HG02943 (cell line): ENCODE measurements around the gene CERS1.
"Not testable (repeated sequence)": the region's sequence is repeated elsewhere in the genome, so short reads cannot be mapped to it uniquely, and the experiment has no call there.

Source experiments
- ATAC-seq: cut with Tn5 transposase; IDR thresholded peaks from one replicate; pipeline ENCODE4 v1.9.1; 2021; ENCODE audit warnings: mild to moderate bottlenecking, low read depth, moderate library complexity; ENCODE audit not compliant: unreplicated experiment

CERS1 gene

DNA sequence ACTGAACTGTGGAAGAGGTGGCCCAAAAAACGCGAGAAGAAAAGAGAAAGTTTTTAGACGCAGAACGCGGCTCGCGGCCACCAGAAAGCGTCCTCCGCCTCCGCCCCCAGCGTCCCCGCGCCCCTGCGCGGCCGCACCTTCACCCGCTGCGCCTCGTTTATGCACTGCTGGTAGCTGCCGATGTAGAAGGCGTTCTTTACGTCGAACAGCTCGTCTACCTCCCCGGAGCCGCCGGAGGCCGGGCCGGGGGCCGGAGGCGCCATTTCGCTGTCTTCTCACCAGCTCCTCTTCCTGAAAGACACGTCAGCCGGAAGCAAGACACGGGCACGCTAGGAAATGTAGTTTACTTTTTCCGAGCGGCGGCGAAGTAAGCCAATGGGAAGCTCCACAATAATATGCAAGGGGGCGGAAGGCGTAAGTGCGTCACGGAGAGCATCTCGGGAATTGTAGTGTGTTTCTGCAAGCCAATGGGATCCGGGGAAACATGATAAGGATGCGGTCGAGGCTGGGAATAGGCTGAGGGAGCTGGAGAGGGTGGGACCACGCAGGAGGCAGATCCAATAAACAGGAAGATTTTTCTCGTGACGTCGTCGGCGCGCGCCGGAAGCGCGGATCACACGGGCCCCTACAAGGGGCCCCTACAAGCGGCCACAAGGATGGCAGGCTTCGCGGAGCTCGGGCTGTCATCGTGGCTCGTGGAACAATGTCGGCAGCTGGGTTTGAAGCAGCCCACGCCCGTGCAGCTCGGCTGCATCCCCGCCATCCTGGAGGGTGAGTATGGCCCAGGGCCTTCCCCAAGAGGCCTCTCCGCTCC is 23.3 kb upstream of the CERS1 start, which contains the start of the genes COPE and DDX49:
Gene COPE (minus strand): TSS at position 302 of the 814 bp plus-strand sequence. CDS start 39 bp downstream, at position 263.
Gene DDX49 (plus strand): TSS at position 630 of the 814 bp plus-strand sequence. CDS start 27 bp downstream, at position 657.
- ATAC-seq, result peak; percentile 91

- ATAC-seq, result not testable (repeated sequence)
These were observed 21.6 kb upstream of the CERS1 start for GRCh38 chr19:18917593-18917992.

- no peak for ATAC-seq
These were observed 19.7 kb upstream of the CERS1 start for GRCh38 chr19:18915639-18916038.

DNA sequence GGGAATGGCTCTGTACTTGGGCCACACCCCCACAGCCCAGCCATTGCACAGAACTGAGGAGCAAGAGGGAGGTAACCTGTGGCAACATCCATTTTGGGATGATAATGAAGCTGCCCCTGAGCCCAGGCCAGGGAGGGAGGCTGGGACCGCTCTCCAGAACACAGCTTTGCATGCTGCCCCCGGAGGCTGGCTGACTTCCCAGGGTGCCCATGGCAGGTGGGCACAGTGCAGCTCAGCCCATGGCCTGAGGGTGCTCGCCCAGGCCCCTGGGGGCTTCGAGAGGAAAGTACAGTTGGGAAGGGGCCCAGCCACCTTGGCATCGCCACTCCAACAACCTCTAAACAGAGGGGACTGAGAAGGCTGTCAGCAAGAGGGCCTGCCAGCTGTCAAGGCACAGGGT is 17.5 kb upstream of the CERS1 start:
- no peak for ATAC-seq

GRCh38 chr19:18912933-18913332 is 17.0 kb upstream of the CERS1 start:
- ATAC-seq, result no peak

DNA sequence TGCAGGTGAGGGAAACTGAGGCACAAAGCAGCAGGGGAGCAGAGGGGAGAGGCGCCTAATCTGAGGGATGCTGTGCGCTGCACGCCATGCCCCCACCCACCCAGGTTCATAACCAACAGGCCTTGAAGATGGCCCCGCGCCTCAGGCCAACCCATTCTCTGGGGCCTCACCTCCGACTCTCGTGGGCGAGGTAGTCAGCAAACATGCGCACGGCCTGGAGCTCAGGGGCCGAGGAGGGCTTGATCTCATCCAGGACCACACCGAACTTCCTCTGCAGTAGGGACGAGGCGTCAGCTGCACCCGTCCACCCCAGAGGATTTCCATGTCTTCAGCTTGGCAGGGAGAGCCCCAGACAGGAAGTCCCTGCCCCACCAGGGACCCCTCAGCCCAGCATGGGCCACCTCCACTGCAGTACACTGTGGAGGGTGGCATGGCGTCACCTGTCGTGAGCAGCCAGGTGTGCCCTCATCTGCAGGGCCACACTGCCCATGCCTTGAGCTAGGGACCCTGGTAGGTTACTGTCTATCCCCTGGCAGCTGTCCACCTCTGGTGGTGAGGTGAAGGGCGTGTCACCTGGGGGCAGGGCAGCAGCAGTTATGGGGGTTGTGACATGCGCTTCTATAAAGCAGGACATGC is 15.0 kb upstream of the CERS1 start:
- no peak for ATAC-seq

- ATAC-seq, result no peak
These were observed 14.1 kb upstream of the CERS1 start for GRCh38 chr19:18910010-18910409.

GRCh38 chr19:18908917-18909619 is 13.1 kb upstream of the CERS1 start:
- ATAC-seq, result no peak

- no peak for ATAC-seq
These were observed 10.9 kb upstream of the CERS1 start for GRCh38 chr19:18906605-18907519.

GRCh38 chr19:18905513-18906236 is 9.7 kb upstream of the CERS1 start:
- ATAC-seq, result no peak

DNA sequence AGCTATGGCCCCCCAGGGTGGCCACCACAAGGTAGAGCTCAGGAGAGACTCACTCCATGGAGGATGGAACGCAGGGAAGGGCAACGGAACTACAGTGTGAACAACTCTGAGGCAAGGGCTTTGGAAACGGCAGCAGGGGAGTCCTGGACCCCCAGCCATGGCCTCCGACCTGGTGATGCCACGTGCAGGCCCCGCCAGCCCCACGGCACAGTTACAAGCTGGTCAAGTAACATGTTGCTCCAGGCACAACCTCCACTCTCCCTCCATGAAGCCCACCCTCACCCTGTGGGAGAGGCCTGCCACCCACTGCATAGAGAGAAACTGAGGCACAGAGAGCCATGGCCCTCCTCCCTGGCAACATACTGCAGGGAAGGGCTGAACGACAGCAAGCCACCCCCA is 9.1 kb upstream of the CERS1 start:
- no peak for ATAC-seq

- no peak for ATAC-seq
These were observed 8.5 kb upstream of the CERS1 start for GRCh38 chr19:18904334-18905057.

DNA sequence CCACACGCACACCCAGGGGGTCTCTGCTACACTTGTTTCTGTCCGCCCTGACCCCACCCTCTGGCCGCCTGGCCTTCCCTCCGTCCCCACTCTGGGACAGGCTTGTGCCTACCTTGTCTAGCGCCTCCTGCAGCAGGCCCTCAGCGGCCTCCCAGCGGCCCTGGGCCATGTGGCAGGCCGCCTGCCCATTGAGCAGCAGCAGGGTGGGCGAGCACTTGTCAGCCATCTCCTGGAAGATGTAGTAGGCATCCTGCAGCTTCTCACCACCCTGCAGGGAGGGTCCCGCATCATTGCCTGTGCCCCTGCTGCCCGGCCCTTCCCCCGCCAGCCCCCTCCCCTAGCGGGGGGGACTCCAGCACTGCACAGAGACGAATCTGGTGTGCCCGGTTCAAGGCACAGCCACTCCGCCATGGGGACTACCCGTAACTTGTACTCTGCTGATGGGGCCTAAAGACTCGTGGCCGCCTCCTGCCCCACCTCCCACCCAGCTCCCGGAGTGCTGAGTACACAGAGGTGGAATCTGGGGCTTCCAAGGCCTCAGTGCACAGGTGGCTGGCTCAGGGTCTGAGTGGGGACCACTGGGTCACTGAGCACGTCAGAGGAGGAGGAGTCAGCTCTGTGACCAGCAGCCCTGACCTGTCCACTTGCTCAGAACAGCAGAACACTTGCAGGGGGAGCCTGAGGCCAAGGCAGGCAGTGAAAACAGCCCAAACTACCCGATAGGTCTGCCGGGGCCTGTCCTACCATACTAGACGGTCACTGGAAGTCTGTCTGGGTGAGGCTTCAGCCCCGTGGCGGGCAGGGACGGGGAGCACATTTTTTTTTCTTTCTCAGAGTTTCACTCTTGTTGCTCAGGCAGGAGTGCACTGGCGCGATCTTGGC is 7.4 kb upstream of the CERS1 start:
- no peak for ATAC-seq

- not testable (repeated sequence) for ATAC-seq
These were observed 6.6 kb upstream of the CERS1 start for GRCh38 chr19:18902519-18902918.

DNA sequence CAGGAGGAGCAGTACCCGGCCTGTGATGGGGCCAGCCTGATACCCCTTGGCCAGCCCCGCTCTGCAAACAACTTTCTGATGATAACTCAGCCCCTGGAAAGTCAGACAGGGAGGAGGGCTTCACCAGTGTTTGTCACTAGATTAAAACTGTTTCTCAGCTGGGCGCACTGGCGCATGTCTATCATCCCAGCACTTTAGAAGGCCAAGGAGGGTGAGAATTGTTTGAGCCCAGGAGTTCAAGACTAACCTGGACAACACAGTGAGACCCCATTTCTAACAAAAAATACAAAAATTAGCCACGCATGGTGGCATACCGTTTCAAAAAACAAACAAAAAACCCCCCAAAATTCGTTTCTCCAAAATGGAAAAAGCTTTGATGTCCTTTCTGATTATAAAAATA is 5.5 kb upstream of the CERS1 start:
- no peak for ATAC-seq

DNA sequence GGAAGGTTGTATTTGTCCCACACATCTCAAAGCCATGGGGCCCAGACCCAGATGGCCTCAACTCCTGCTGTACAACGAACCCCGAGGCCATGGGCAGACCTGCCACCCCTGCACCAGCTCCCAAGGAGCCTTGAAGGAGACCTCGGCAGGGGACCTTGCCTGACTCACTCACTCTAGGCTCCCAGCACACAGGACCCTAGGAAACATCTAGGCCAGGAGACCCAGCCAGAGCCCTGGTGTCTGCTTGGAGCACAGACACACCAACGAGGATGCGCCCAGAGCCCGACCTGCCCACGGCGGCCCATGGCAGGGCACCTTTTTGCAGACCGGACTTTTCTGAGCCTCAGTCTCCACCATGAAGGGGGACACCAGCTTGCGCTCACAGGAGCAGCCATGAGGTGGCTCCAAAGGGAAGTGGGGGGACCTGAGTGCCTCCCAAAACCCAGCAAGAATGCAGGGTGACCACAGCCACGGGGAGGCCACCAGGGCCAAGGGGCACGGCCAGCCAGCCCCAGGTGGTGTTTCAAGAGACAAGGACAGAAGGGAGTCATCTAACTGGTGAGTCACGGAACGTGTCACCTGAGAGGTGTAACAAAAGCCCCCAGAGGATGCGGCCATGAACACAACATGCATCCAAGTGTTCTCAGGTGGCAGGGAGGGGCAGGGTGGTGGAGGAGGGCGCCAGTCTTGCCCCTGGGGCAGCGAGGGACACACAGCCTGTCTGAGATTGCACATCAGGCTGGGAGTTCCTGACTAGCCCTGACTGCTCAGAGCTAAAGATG is 4.9 kb upstream of the CERS1 start:
- no peak for ATAC-seq
